Endothelial cell of umbilical vein (primary cell): ENCODE data around the gene VSIG10L2.

Source experiments
- EZH2 ChIP-seq: IDR thresholded peaks from 2 replicates; pipeline ENCODE4 v1.6.1; 2012; ENCODE audit warnings: borderline replicate concordance, low read depth, mild to moderate bottlenecking, moderate library complexity, low read length, inconsistent platforms; ENCODE audit not compliant: severe bottlenecking
- FOS ChIP-seq: IDR thresholded peaks from 2 replicates; pipeline ENCODE4 v1.6.1; 2011; ENCODE audit warnings: mild to moderate bottlenecking, low read length, moderate library complexity, borderline replicate concordance; ENCODE audit not compliant: insufficient read depth
- GATA2 ChIP-seq: IDR thresholded peaks from 2 replicates; pipeline ENCODE4 v1.7.0; 2011; ENCODE audit warnings: low read depth, mild to moderate bottlenecking, moderate library complexity, mixed read lengths, low read length; ENCODE audit not compliant: insufficient read length, insufficient read depth
- JUN ChIP-seq: IDR thresholded peaks from 2 replicates; pipeline ENCODE4 v1.6.1; 2011; ENCODE audit warnings: borderline replicate concordance, low read depth; ENCODE audit not compliant: insufficient read length, insufficient read depth
- MAX ChIP-seq: IDR thresholded peaks from 2 replicates; pipeline ENCODE4 v1.6.1; 2011; ENCODE audit not compliant: insufficient read depth, insufficient read length
- POLR2A ChIP-seq: IDR thresholded peaks from 2 replicates; pipeline ENCODE4 v1.6.1; 2012; ENCODE audit warnings: low read depth, mild to moderate bottlenecking, control low read depth, low read length
- POLR2AphosphoS5 ChIP-seq: IDR thresholded peaks from 2 replicates; pipeline ENCODE4 v1.6.1; 2012; ENCODE audit warnings: low read depth, mild to moderate bottlenecking, control low read depth, low read length, moderate library complexity; ENCODE audit not compliant: insufficient read depth
- TF ChIP-seq, protein P1 (sequence below), 2 donors: IDR thresholded peaks; 1 replicate in 1 of 2; 2 replicates in 1 of 2; pipeline ENCODE4 v1.5.1; 2011; ENCODE audit warnings: low read length in 2 of 2, mild to moderate bottlenecking in 2 of 2, moderate library complexity in 2 of 2, control low read depth in 1 of 2, inconsistent platforms in 1 of 2, low read depth in 1 of 2; ENCODE audit not compliant: insufficient read depth in 1 of 2; ENCODE audit errors: extremely low read depth in 1 of 2

GRCh38 chr11:125959511-125959910 is 13.7 kb downstream of the VSIG10L2 start:
- TF ChIP-seq, protein P1, sequence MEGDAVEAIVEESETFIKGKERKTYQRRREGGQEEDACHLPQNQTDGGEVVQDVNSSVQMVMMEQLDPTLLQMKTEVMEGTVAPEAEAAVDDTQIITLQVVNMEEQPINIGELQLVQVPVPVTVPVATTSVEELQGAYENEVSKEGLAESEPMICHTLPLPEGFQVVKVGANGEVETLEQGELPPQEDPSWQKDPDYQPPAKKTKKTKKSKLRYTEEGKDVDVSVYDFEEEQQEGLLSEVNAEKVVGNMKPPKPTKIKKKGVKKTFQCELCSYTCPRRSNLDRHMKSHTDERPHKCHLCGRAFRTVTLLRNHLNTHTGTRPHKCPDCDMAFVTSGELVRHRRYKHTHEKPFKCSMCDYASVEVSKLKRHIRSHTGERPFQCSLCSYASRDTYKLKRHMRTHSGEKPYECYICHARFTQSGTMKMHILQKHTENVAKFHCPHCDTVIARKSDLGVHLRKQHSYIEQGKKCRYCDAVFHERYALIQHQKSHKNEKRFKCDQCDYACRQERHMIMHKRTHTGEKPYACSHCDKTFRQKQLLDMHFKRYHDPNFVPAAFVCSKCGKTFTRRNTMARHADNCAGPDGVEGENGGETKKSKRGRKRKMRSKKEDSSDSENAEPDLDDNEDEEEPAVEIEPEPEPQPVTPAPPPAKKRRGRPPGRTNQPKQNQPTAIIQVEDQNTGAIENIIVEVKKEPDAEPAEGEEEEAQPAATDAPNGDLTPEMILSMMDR (IDR thresholded peaks at IDR 0.05; ENCODE audit: extremely low read depth in 1 of 2, insufficient read depth in 1 of 2, low read depth in 1 of 2, low read length in 2 of 2): no peak
- no peak for TF ChIP-seq POLR2A
- no peak for TF ChIP-seq POLR2AphosphoS5
- no peak for TF ChIP-seq EZH2
- no peak for TF ChIP-seq MAX
- no peak for TF ChIP-seq FOS
- TF ChIP-seq JUN: no peak
- TF ChIP-seq GATA2: no peak
